GM23338 (cell line): Measurements from ENCODE around the gene TP53. TPM values are rescaled to one million over a fixed set of nuclear protein-coding genes. Genes with fewer than 3 reads are reported as not detected.

Experiments used
- ATAC-seq: fragments of 200-7000 bp; cut with Tn5 transposase; 3 replicates; pipeline ENCODE4 v1.9.1; 2020
- DNase-seq: peaks from one replicate; pipeline ENCODE4 v3.0.0-alpha.2; 2015; ENCODE audit warnings: low spot score
- H2AFZ ChIP-seq: fragments of 200-600 bp; sonication (generic); 2 replicates; pipeline ENCODE4 v1.8.0; 2016; ENCODE audit warnings: antibody characterized with exemption, mild to moderate bottlenecking, moderate library complexity
- H3F3A ChIP-seq: fragments of 200-600 bp; sonication (generic); replicated peaks from 2 replicates; pipeline ENCODE4 v1.8.0; 2017; ENCODE audit warnings: antibody characterized with exemption, mixed run types, low read depth
- H3K27ac ChIP-seq: fragments of 200-600 bp; sonication (generic); 2 replicates; pipeline ENCODE4 v1.6.1; 2016; ENCODE audit warnings: low read depth
- H3K27me3 ChIP-seq: fragments of 200-600 bp; sonication (generic); 2 replicates; pipeline ENCODE4 v1.8.0; 2016; ENCODE audit warnings: mild to moderate bottlenecking, mixed run types, moderate library complexity; ENCODE audit not compliant: insufficient read depth
- H3K36me3 ChIP-seq: fragments of 200-600 bp; sonication (generic); 2 replicates; pipeline ENCODE4 v1.8.0; 2016; ENCODE audit warnings: mild to moderate bottlenecking; ENCODE audit not compliant: insufficient read depth
- H3K4me1 ChIP-seq: fragments of 200-600 bp; sonication (generic); 2 replicates; pipeline ENCODE4 v1.8.0; 2016; ENCODE audit warnings: mild to moderate bottlenecking, moderate library complexity; ENCODE audit not compliant: insufficient read depth
- H3K4me2 ChIP-seq: fragments of 200-600 bp; sonication (generic); 2 replicates; pipeline ENCODE4 v1.7.1; 2017; ENCODE audit warnings: mixed run types
- H3K4me3 ChIP-seq: fragments of 200-600 bp; sonication (generic); 2 replicates; pipeline ENCODE4 v1.6.1; 2016; ENCODE audit warnings: mixed run types
- H3K79me2 ChIP-seq: fragments of 200-600 bp; sonication (generic); replicated peaks from 2 replicates; pipeline ENCODE4 v1.8.0; 2017; ENCODE audit warnings: mild to moderate bottlenecking; ENCODE audit not compliant: insufficient read depth
- H3K9me2 ChIP-seq: fragments of 200-600 bp; sonication (generic); 2 replicates; pipeline ENCODE4 v1.8.0; 2017; ENCODE audit not compliant: insufficient read depth
- H4K20me1 ChIP-seq: fragments of 200-600 bp; sonication (generic); replicated peaks from 2 replicates; pipeline ENCODE4 v1.8.0; 2017; ENCODE audit warnings: mild to moderate bottlenecking; ENCODE audit not compliant: insufficient read depth
- H3K27ac Mint-ChIP-seq: 2 replicates; pipeline ENCODE4 v1.8.0; 2020; ENCODE audit warnings: inconsistent platforms, mild to moderate bottlenecking, moderate library complexity, mixed read lengths
- H3K27me3 Mint-ChIP-seq: 3 replicates; pipeline ENCODE4 v1.8.0; 2022; ENCODE audit warnings: low read depth, mild to moderate bottlenecking, moderate library complexity, mixed read lengths, inconsistent platforms; ENCODE audit not compliant: insufficient read depth, poor library complexity
- H3K36me3 Mint-ChIP-seq: 3 replicates; pipeline ENCODE4 v1.8.0; 2021; ENCODE audit warnings: low read depth, mild to moderate bottlenecking, inconsistent platforms, moderate library complexity, mixed read lengths
- H3K4me1 Mint-ChIP-seq: 3 replicates; pipeline ENCODE4 v1.8.0; 2020; ENCODE audit warnings: mild to moderate bottlenecking, inconsistent platforms, mixed read lengths
- H3K4me3 Mint-ChIP-seq: 3 replicates; pipeline ENCODE4 v1.8.0; 2021; ENCODE audit warnings: moderate library complexity, mild to moderate bottlenecking, inconsistent platforms, mixed read lengths
- H3K9me3 Mint-ChIP-seq: 3 replicates; pipeline ENCODE4 v1.8.0; 2020; ENCODE audit warnings: moderate library complexity, mild to moderate bottlenecking, inconsistent platforms, mixed read lengths
- CREB1 ChIP-seq: fragments of 250-450 bp; sonication (Bioruptor Pico); IDR thresholded peaks from 2 replicates; pipeline ENCODE4 v1.5.0; 2020; ENCODE audit warnings: low read depth, mild to moderate bottlenecking, moderate library complexity
- EZH2phosphoT487 ChIP-seq: fragments of 200-600 bp; sonication (generic); IDR thresholded peaks from one replicate; pipeline ENCODE4 v1.8.1; 2018; ENCODE audit warnings: antibody characterized with exemption; ENCODE audit not compliant: unreplicated experiment
- JUNB ChIP-seq: IDR thresholded peaks from one replicate; pipeline ENCODE4 v1.6.1; 2016; ENCODE audit warnings: antibody characterized with exemption; ENCODE audit not compliant: unreplicated experiment
- NANOG ChIP-seq: IDR thresholded peaks from 2 replicates; pipeline ENCODE4 v1.6.1; 2016; ENCODE audit warnings: antibody characterized with exemption, borderline replicate concordance
- POLR2AphosphoS5 ChIP-seq: IDR thresholded peaks from 2 replicates; pipeline ENCODE4 v1.6.1; 2016; ENCODE audit warnings: antibody characterized with exemption, low read depth
- STAT1 ChIP-seq: IDR thresholded peaks from one replicate; pipeline ENCODE4 v1.6.1; 2016; ENCODE audit warnings: antibody characterized with exemption; ENCODE audit not compliant: unreplicated experiment
- ZNF114 ChIP-seq: fragments of 250-450 bp; sonication (Bioruptor Pico); IDR thresholded peaks from 2 replicates; pipeline ENCODE4 v1.5.0; 2020; ENCODE audit warnings: mild to moderate bottlenecking, moderate library complexity
- ZNF331 ChIP-seq: fragments of 250-450 bp; sonication (Bioruptor Pico); IDR thresholded peaks from 2 replicates; pipeline ENCODE4 v1.5.0; 2020; ENCODE audit warnings: low read depth, mild to moderate bottlenecking, moderate library complexity
- long read RNA-seq: library from polyadenylated mRNA; unstranded; transcript quantifications from one replicate; pipeline ENCODE4 v2.0.0, GENCODE V29; 2020; ENCODE audit not compliant: unreplicated experiment
- polyA plus RNA-seq: library from polyadenylated mRNA; unstranded; fragments of >200 nt; fragmentation: Nextera tagmentation; extraction: Ambion mirVana; gene quantifications from 2 replicates; pipeline ENCODE4 v1.2.1, GENCODE V29; 2016
- total RNA-seq: library from RNA; depleted of rRNA; stranded (reverse); fragments of >200 nt; shearing (Covaris generic); gene quantifications from 2 replicates; pipeline ENCODE4 v1.2.3, GENCODE V29; 2014; rRNA removed
- TF ChIP-seq, protein P1 (sequence below), 2 experiments: fragments of 200-600 bp in 1 of 2; sonication (generic) in 1 of 2; conservative IDR thresholded peaks; 2 replicates each; pipeline versions ENCODE4 v1.5.1 to v1.6.1; 2016 to 2017; ENCODE audit warnings: antibody characterized with exemption in 2 of 2, low read depth in 2 of 2, mild to moderate bottlenecking in 2 of 2, moderate library complexity in 1 of 2
- TF ChIP-seq, protein P2 (sequence below): IDR thresholded peaks from 2 replicates; pipeline ENCODE4 v1.6.1; 2016; ENCODE audit warnings: antibody characterized with exemption
- TF ChIP-seq, protein P3 (sequence below): IDR thresholded peaks from one replicate; pipeline ENCODE4 v1.6.1; 2018; ENCODE audit warnings: antibody characterized with exemption; ENCODE audit not compliant: unreplicated experiment

The TP53 gene
- total RNA-seq (154 and 178 TPM in 2 replicates), polyA plus RNA-seq (119 and 138 TPM in 2 replicates)
- long read RNA-seq, transcript TP53-227 (11 exons, 2,579 nt): major isoform, 24 of 59 reads
- long read RNA-seq, partial matches to known transcripts: 7 of 59 reads
- long read RNA-seq, other reads (novel, unspliced or antisense): 25 of 59 reads

DNA sequence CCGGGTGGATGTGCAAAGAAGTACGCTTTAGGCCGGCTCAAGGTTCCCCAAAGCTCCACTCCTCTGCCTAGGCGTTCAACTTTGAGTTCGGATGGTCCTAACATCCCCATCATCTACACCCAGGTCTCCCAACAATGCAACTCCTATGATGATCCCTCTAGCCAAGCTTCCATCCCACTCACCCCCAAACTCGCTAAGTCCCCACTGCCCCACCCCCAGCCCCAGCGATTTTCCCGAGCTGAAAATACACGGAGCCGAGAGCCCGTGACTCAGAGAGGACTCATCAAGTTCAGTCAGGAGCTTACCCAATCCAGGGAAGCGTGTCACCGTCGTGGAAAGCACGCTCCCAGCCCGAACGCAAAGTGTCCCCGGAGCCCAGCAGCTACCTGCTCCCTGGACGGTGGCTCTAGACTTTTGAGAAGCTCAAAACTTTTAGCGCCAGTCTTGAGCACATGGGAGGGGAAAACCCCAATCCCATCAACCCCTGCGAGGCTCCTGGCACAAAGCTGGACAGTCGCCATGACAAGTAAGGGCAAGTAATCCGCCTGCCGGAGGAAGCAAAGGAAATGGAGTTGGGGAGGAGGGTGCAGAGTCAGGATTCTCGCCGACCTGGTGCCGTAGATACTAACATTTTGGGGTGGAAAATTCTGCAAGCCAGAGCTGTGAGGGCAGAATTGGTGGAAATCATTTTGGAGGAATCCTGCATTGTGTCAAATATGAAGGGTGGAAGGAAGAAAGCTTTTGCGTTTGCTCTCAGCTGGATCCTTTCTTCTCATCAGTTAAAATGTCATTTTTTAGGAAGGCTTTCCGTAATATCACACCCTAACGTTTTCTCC lies at the start of gene TP53:
Gene TP53 (minus strand): TSS at position 419 of the 836 bp plus-strand sequence. CDS start 10,896 bp downstream, outside the sequence.
- Histone ChIP-seq H3F3A (peaks cover 20% of the 10 kb centered on the region), H3K4me2 (peak within 1 kb of the TSS; percentile 98), H3K4me3 (peak within 1 kb of the TSS; percentile 94), H4K20me1 (peaks cover 24% of the 10 kb centered on the region), H3K27ac (peak within 1 kb of the TSS; percentile 99), H3K27me3 (no peaks in the 10 kb centered on the region), H3K9me2 (no peaks in the 10 kb centered on the region), H3K79me2 (peaks cover 60% of the 10 kb centered on the region), H3K4me1 (peaks cover 20% of the 10 kb centered on the region), H2AFZ (peak within 1 kb of the TSS; percentile 33; the same call in 1 of the 2 replicates), H3K36me3 (no peaks in the 10 kb centered on the region)
- no peaks in the 10 kb centered on the region; the same call in 2 of the 3 replicates for H3K9me3 Mint-ChIP-seq
- DNase-seq (peak; percentile 98), ATAC-seq (peak; percentile 72)
- H3K36me3 Mint-ChIP-seq: peaks cover 51% of the 10 kb centered on the region
- peaks cover 39% of the 10 kb centered on the region for H3K27me3 Mint-ChIP-seq
- peak within 1 kb of the TSS; percentile 100 for H3K27ac Mint-ChIP-seq
- peak; percentile 53; the same call in 1 of the 2 replicates for TF ChIP-seq CREB1 (CRISPR knock-in tag)
- TF ChIP-seq NANOG: no peak
- TF ChIP-seq, protein P1, sequence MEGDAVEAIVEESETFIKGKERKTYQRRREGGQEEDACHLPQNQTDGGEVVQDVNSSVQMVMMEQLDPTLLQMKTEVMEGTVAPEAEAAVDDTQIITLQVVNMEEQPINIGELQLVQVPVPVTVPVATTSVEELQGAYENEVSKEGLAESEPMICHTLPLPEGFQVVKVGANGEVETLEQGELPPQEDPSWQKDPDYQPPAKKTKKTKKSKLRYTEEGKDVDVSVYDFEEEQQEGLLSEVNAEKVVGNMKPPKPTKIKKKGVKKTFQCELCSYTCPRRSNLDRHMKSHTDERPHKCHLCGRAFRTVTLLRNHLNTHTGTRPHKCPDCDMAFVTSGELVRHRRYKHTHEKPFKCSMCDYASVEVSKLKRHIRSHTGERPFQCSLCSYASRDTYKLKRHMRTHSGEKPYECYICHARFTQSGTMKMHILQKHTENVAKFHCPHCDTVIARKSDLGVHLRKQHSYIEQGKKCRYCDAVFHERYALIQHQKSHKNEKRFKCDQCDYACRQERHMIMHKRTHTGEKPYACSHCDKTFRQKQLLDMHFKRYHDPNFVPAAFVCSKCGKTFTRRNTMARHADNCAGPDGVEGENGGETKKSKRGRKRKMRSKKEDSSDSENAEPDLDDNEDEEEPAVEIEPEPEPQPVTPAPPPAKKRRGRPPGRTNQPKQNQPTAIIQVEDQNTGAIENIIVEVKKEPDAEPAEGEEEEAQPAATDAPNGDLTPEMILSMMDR (conservative IDR thresholded peaks at IDR 0.05; ENCODE audit: low read depth in 2 of 2): peak in 1 of 2 experiments; percentile 20; a peak in 1 of 4 replicates
- TF ChIP-seq, protein P2, sequence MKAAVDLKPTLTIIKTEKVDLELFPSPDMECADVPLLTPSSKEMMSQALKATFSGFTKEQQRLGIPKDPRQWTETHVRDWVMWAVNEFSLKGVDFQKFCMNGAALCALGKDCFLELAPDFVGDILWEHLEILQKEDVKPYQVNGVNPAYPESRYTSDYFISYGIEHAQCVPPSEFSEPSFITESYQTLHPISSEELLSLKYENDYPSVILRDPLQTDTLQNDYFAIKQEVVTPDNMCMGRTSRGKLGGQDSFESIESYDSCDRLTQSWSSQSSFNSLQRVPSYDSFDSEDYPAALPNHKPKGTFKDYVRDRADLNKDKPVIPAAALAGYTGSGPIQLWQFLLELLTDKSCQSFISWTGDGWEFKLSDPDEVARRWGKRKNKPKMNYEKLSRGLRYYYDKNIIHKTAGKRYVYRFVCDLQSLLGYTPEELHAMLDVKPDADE: peak; percentile 94
- no peak for TF ChIP-seq ZNF331
- TF ChIP-seq POLR2AphosphoS5: peak; percentile 98
- TF ChIP-seq EZH2phosphoT487: no peak
- H3K4me3 Mint-ChIP-seq: peak within 1 kb of the TSS; percentile 96
- H3K4me1 Mint-ChIP-seq: peaks cover 31% of the 10 kb centered on the region

DNA sequence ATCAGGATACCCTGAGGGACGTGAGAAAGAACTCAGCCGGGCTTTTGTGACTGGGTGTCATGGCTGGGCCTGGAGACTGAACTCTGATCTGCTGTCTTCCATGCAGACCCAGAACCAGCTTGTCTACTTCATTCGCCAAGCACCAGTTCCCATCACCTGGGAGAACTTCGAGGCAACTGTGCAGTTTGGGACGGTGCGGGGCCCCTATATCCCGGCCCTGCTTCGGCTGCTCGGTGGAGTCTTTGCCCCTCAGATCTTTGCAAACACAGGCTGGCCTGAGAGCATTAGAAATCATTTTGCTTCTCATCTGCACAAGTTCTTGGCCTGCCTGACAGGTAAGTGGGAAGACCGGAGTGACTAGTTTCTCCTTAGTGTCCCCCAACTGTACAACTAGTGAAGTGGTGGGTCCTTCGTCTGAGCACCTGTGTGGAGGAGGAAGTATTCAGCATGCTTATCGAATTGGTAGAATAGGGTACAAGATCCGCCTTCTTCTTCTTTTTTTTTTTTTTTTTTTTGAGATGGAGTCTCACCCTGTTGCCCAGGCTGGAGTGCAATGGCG lies 45.8 kb upstream of the TP53 start:
- Mint-ChIP-seq H3K27ac (no peak overlapping the region), H3K36me3 (no peaks in the 10 kb centered on the region), H3K4me3 (no peak overlapping the region)
- TF ChIP-seq ZNF114 (CRISPR knock-in tag): no peak
- no peak for TF ChIP-seq NANOG
- TF ChIP-seq, protein P2: no peak
- no peak for TF ChIP-seq EZH2phosphoT487
- no peak for TF ChIP-seq ZNF331
- no peak for TF ChIP-seq POLR2AphosphoS5
- TF ChIP-seq, protein P3, sequence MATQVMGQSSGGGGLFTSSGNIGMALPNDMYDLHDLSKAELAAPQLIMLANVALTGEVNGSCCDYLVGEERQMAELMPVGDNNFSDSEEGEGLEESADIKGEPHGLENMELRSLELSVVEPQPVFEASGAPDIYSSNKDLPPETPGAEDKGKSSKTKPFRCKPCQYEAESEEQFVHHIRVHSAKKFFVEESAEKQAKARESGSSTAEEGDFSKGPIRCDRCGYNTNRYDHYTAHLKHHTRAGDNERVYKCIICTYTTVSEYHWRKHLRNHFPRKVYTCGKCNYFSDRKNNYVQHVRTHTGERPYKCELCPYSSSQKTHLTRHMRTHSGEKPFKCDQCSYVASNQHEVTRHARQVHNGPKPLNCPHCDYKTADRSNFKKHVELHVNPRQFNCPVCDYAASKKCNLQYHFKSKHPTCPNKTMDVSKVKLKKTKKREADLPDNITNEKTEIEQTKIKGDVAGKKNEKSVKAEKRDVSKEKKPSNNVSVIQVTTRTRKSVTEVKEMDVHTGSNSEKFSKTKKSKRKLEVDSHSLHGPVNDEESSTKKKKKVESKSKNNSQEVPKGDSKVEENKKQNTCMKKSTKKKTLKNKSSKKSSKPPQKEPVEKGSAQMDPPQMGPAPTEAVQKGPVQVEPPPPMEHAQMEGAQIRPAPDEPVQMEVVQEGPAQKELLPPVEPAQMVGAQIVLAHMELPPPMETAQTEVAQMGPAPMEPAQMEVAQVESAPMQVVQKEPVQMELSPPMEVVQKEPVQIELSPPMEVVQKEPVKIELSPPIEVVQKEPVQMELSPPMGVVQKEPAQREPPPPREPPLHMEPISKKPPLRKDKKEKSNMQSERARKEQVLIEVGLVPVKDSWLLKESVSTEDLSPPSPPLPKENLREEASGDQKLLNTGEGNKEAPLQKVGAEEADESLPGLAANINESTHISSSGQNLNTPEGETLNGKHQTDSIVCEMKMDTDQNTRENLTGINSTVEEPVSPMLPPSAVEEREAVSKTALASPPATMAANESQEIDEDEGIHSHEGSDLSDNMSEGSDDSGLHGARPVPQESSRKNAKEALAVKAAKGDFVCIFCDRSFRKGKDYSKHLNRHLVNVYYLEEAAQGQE: no peak
- TF ChIP-seq, protein P1 (conservative IDR thresholded peaks at IDR 0.05; ENCODE audit: low read depth in 2 of 2): no peak
- TF ChIP-seq STAT1: no peak
- no peak for TF ChIP-seq JUNB

More for the DNA sequence above, 45.8 kb upstream of the TP53 start:
- no peak overlapping the region for H2AFZ ChIP-seq
- H3K79me2 ChIP-seq: no peaks in the 10 kb centered on the region
- H3K4me3 ChIP-seq: no peak overlapping the region
- no peaks in the 10 kb centered on the region for H3K9me2 ChIP-seq
- H3K27ac ChIP-seq: no peak overlapping the region
- no peak overlapping the region for H3K4me2 ChIP-seq
- no peaks in the 10 kb centered on the region for H3F3A ChIP-seq
- DNase-seq: no peak
- H3K4me1 ChIP-seq: no peaks in the 10 kb centered on the region
- H3K9me3 Mint-ChIP-seq: no peaks in the 10 kb centered on the region
- H3K27me3 ChIP-seq: no peaks in the 10 kb centered on the region
- H4K20me1 ChIP-seq: no peaks in the 10 kb centered on the region
- peaks cover 12% of the 10 kb centered on the region for H3K27me3 Mint-ChIP-seq
- ATAC-seq: no peak
- H3K4me1 Mint-ChIP-seq: no peaks in the 10 kb centered on the region
- H3K36me3 ChIP-seq: no peaks in the 10 kb centered on the region
